ENCODE measurements around the gene D2HGDH.

- no peak for TF ChIP-seq POLR2B (IDR thresholded peaks at IDR 0.05; ENCODE audit: low read depth, partially characterized antibody)
- TF ChIP-seq MECOM (CRISPR knock-in tag; IDR thresholded peaks at IDR 0.05): no peak
- TF ChIP-seq ZMIZ1 (IDR thresholded peaks at IDR 0.05; ENCODE audit: low read depth in 2 of 2, low read length in 2 of 2): no peak
- no peak for TF ChIP-seq MYBL2 (IDR thresholded peaks at IDR 0.05; ENCODE audit: low read depth)
- TF ChIP-seq MYBL2 (CRISPR knock-in tag; IDR thresholded peaks at IDR 0.05; ENCODE audit: borderline replicate concordance): no peak
- TF ChIP-seq FOXK2 (conservative IDR thresholded peaks at IDR 0.05 in 1 of 2, IDR thresholded peaks at IDR 0.05 in 1 of 2; ENCODE audit: low read depth in 2 of 2): no peak
- no peak for TF ChIP-seq SREBF2 (CRISPR knock-in tag; IDR thresholded peaks at IDR 0.05)
- TF ChIP-seq ZNF512 (tag; IDR thresholded peaks at IDR 0.05): no peak
- TF ChIP-seq ZSCAN29 (IDR thresholded peaks at IDR 0.05): no peak
- no peak for TF ChIP-seq ZNF717 (CRISPR knock-in tag; IDR thresholded peaks at IDR 0.05)
- TF ChIP-seq ZNF449 (CRISPR knock-in tag; IDR thresholded peaks at IDR 0.05): no peak
- no peak for TF ChIP-seq TCF7L2 (IDR thresholded peaks at IDR 0.05; ENCODE audit: low read depth, low read length)
- no peak for TF ChIP-seq ZNF146 (CRISPR knock-in tag; IDR thresholded peaks at IDR 0.05; ENCODE audit: unreplicated experiment)
- TF ChIP-seq POLR2AphosphoS5 (IDR thresholded peaks at IDR 0.05; ENCODE audit: control insufficient read depth, insufficient read depth, low read depth, low read length): no peak
These were observed 80.4 kb downstream of the D2HGDH start for GRCh38 chr2:241814643-241815476.
